ENCODE results near the gene ABCF2.

DNA sequence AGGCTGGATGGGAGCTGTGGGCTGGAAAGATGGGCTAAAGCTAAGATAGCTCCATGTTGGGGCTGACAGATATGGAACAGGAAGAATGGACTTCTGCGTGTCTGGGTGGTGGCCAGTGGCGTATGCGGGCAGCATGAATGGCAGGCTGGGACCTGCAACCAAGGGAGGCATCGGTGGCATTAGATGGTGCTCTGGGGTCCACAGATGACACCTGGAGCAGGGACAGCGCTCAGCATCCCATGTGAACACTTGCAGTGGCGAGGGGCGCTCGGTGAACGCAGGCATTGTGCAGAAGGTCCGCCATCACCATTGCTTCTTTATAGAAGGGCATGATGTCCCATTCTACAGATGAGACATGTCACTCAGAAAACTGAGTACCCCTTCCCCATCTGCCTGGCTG is 42.5 kb upstream of the ABCF2 start:
- TF ChIP-seq CTCF (IDR thresholded peaks at IDR 0.05; ENCODE audit: low read length) (no peak), EZH2 (optimal IDR thresholded peaks at IDR 0.05; ENCODE audit: low read depth, low read length) (no peak), EZH2phosphoT487 (IDR thresholded peaks at IDR 0.05; ENCODE audit: low read length) (no peak)
